ENCODE data around the gene RFPL1.

The RFPL1 gene

DNA sequence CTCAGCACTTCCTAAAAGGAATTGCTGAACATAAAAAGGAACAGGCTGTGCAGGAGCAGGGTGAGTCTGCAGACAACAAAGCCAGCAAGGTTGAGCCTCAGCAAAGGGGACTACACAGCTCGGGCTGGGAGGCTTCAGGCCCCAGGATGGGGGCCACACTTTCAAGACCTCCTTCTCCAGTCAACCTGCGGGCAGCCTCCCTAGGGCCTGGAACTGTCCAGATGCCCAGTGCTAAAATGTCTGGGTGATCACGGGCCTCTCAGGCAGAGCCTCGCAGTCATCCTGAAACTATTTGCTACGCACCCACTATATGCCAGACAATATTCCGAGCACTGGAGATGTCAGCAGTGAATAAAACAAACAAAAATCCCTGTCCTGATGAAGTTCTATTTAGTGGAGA lies 37.7 kb downstream of the RFPL1 start:
- no peak overlapping the region for H3K4me3 ChIP-seq (replicated peaks; ENCODE audit: insufficient read depth, low read length)
- H3K27me3 ChIP-seq (ENCODE audit: insufficient read depth, poor library complexity, severe bottlenecking) = no peaks in the 10 kb centered on the region
- H3K27ac ChIP-seq (replicated peaks) = no peak overlapping the region
- no peak for DNase-seq (ENCODE audit: low read depth in 1 of 2, low spot score in 1 of 2)
- TF ChIP-seq SPI1 (IDR thresholded peaks at IDR 0.05; ENCODE audit: borderline replicate concordance, low read depth) (no peak), POLR2AphosphoS5 (IDR thresholded peaks at IDR 0.05; ENCODE audit: low read depth) (no peak)
- TF ChIP-seq, protein P1, sequence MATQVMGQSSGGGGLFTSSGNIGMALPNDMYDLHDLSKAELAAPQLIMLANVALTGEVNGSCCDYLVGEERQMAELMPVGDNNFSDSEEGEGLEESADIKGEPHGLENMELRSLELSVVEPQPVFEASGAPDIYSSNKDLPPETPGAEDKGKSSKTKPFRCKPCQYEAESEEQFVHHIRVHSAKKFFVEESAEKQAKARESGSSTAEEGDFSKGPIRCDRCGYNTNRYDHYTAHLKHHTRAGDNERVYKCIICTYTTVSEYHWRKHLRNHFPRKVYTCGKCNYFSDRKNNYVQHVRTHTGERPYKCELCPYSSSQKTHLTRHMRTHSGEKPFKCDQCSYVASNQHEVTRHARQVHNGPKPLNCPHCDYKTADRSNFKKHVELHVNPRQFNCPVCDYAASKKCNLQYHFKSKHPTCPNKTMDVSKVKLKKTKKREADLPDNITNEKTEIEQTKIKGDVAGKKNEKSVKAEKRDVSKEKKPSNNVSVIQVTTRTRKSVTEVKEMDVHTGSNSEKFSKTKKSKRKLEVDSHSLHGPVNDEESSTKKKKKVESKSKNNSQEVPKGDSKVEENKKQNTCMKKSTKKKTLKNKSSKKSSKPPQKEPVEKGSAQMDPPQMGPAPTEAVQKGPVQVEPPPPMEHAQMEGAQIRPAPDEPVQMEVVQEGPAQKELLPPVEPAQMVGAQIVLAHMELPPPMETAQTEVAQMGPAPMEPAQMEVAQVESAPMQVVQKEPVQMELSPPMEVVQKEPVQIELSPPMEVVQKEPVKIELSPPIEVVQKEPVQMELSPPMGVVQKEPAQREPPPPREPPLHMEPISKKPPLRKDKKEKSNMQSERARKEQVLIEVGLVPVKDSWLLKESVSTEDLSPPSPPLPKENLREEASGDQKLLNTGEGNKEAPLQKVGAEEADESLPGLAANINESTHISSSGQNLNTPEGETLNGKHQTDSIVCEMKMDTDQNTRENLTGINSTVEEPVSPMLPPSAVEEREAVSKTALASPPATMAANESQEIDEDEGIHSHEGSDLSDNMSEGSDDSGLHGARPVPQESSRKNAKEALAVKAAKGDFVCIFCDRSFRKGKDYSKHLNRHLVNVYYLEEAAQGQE (IDR thresholded peaks at IDR 0.05; ENCODE audit: insufficient replicate concordance, low read depth) = peak; percentile 83
- TF ChIP-seq, protein P2, sequence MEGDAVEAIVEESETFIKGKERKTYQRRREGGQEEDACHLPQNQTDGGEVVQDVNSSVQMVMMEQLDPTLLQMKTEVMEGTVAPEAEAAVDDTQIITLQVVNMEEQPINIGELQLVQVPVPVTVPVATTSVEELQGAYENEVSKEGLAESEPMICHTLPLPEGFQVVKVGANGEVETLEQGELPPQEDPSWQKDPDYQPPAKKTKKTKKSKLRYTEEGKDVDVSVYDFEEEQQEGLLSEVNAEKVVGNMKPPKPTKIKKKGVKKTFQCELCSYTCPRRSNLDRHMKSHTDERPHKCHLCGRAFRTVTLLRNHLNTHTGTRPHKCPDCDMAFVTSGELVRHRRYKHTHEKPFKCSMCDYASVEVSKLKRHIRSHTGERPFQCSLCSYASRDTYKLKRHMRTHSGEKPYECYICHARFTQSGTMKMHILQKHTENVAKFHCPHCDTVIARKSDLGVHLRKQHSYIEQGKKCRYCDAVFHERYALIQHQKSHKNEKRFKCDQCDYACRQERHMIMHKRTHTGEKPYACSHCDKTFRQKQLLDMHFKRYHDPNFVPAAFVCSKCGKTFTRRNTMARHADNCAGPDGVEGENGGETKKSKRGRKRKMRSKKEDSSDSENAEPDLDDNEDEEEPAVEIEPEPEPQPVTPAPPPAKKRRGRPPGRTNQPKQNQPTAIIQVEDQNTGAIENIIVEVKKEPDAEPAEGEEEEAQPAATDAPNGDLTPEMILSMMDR (IDR thresholded peaks at IDR 0.05; ENCODE audit: insufficient read depth, low read length) = no peak

DNA sequence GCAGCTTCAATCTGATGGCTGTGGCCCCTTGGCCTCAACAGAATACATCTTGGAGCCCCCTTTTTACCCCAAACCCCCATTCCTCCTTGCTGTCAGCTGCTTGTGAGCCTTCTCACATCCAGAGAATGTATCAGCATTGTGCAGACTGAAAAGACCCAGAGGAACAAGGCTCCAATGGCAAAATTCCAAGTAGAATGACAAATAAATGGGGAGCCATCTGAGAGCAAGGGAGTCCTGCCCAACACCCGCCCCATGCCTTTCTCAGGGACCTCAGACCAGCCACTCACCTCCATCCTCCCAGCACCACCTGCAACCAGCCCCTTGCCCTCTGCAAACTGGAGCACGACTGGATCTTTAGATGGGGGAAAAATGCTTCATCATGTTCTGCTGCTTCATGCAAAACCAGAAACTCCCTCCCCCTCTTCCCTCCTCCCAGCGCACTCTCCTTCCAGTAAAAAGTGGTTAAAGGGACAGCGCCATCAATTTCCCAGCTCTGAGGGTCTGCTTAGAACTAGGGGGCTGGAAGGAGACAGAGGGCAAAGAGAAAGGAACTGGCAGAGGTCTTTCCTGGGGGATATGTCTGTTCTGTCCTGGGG lies 39.4 kb downstream of the RFPL1 start:
- Histone ChIP-seq H3K4me3 (replicated peaks; ENCODE audit: insufficient read depth, low read length) (no peak overlapping the region), H3K27me3 (ENCODE audit: insufficient read depth, poor library complexity, severe bottlenecking) (no peaks in the 10 kb centered on the region), H3K27ac (replicated peaks) (no peak overlapping the region)
- no peak for TF ChIP-seq POLR2AphosphoS5 (IDR thresholded peaks at IDR 0.05; ENCODE audit: low read depth)
- TF ChIP-seq, protein P2 (IDR thresholded peaks at IDR 0.05; ENCODE audit: insufficient read depth, low read length) = no peak
- TF ChIP-seq SPI1 (IDR thresholded peaks at IDR 0.05; ENCODE audit: borderline replicate concordance, low read depth) = no peak
- TF ChIP-seq, protein P1 (IDR thresholded peaks at IDR 0.05; ENCODE audit: insufficient replicate concordance, low read depth) = no peak
- TF ChIP-seq GABPA (IDR thresholded peaks at IDR 0.05; ENCODE audit: low read depth) = no peak
- DNase-seq (ENCODE audit: low read depth in 1 of 2, low spot score in 1 of 2) = no peak

DNA sequence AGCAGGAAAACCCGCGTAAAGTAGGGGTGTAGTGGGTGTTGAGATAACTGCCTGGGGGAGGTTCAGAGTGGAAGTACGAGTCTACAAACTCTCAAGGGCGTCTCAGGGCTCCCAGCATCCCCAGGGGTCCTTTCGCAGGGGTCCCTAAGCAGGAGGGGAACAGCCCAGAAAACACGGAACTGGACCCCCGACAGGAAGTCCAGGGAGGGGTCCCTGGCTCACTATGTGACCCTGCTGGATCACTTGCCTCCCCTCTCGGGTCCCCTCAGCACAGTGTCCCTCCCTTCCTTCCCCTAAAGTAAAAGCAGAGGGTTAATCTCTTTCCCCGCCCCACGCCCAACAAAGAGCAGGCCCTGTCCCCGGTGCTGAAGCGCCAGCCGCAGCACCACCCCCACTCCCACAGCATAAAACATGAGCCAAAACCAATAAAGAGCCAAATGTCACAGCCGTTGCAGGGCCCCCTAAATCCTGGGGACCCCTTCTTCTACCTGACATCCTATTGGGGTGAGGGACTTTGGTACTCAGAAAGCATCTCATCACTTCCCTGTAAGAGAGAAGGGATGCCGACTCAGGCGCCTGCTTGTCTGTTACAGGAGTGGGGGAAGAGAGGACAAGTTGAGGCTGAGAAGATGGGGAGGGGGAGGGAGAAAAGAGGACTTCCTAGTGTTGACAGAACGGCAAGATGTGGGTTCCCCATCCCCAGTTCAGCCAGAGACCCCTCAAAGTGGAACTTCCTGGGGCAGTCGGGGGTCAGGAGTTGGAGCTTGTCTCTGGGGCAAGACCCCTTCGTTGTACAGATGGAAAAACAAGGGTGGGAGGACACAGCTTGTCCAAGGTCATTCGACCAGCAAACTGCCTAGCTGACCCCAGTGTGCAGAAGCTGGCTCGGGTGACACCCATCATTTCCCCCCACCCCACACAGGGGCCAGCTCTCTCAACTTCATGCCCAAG lies 40.2 kb downstream of the RFPL1 start:
- DNase-seq (ENCODE audit: low read depth in 1 of 2, low spot score in 1 of 2) = peak in 1 of 2 experiments; percentile 24
- H3K4me3 ChIP-seq (replicated peaks; ENCODE audit: insufficient read depth, low read length) = no peak overlapping the region
- H3K27me3 ChIP-seq (ENCODE audit: insufficient read depth, poor library complexity, severe bottlenecking) = no peaks in the 10 kb centered on the region
- H3K27ac ChIP-seq (replicated peaks) = no peak overlapping the region
- TF ChIP-seq SPI1 (IDR thresholded peaks at IDR 0.05; ENCODE audit: borderline replicate concordance, low read depth) (no peak), GABPA (IDR thresholded peaks at IDR 0.05; ENCODE audit: low read depth) (no peak)
- TF ChIP-seq, protein P2 (IDR thresholded peaks at IDR 0.05; ENCODE audit: insufficient read depth, low read length) = no peak
- TF ChIP-seq, protein P1 (IDR thresholded peaks at IDR 0.05; ENCODE audit: insufficient replicate concordance, low read depth) = peak; percentile 97

Measured in HL-60 (cell line).